OCI-LY1 (cell line): ENCODE measurements around the gene CSAG1.
"Not testable (repeated sequence)": the region's sequence is repeated elsewhere in the genome, so short reads cannot be mapped to it uniquely, and the experiment has no call there.

Experiments used
- H2AFZ ChIP-seq: fragments of 200-600 bp; sonication (generic), shearing (Covaris generic); 2 replicates; pipeline ENCODE4 v1.6.0; 2014; ENCODE audit warnings: antibody characterized with exemption, mild to moderate bottlenecking, low read length
- H3F3A ChIP-seq: fragments of 200-600 bp; sonication (generic), shearing (Covaris generic); 2 replicates; pipeline ENCODE4 v1.6.0; 2014; ENCODE audit warnings: mild to moderate bottlenecking, antibody characterized with exemption, low read length, moderate library complexity; ENCODE audit not compliant: insufficient read depth
- H3K27ac ChIP-seq: fragments of 200-600 bp; sonication (generic); 2 replicates; pipeline ENCODE4 v1.5.1; 2014; ENCODE audit warnings: low read length, mixed run types, mild to moderate bottlenecking, low read depth; ENCODE audit not compliant: poor library complexity, severe bottlenecking
- H3K27me3 ChIP-seq: fragments of 200-600 bp; sonication (generic); 2 replicates; pipeline ENCODE4 v1.6.0; 2014; ENCODE audit warnings: antibody characterized with exemption, mild to moderate bottlenecking, low read length, moderate library complexity; ENCODE audit not compliant: insufficient read depth
- H3K36me3 ChIP-seq: fragments of 200-600 bp; sonication (generic); 2 replicates; pipeline ENCODE4 v1.6.1; 2014; ENCODE audit warnings: mild to moderate bottlenecking, antibody characterized with exemption, low read length, moderate library complexity, mixed read lengths; ENCODE audit not compliant: insufficient read depth
- H3K4me1 ChIP-seq: fragments of 200-600 bp; sonication (generic); 2 replicates; pipeline ENCODE4 v1.5.1; 2014; ENCODE audit warnings: mild to moderate bottlenecking, low read length, moderate library complexity; ENCODE audit not compliant: insufficient read depth, severe bottlenecking
- H3K4me2 ChIP-seq: fragments of 200-600 bp; sonication (generic), shearing (Covaris generic); 2 replicates; pipeline ENCODE4 v1.6.1; 2014; ENCODE audit warnings: low read length
- H3K4me3 ChIP-seq: fragments of 200-600 bp; sonication (generic); 2 replicates; pipeline ENCODE4 v1.5.1; 2014; ENCODE audit warnings: low read length, low read depth, mild to moderate bottlenecking, mixed read lengths; ENCODE audit not compliant: poor library complexity, severe bottlenecking
- H3K79me2 ChIP-seq: fragments of 200-600 bp; shearing (Covaris generic); 2 replicates; pipeline ENCODE4 v1.6.1; 2016; ENCODE audit warnings: mixed run types, low read length, mixed read lengths; ENCODE audit not compliant: insufficient read depth
- H3K9ac ChIP-seq: fragments of 200-600 bp; sonication (generic), shearing (Covaris generic); 2 replicates; pipeline ENCODE4 v1.6.1; 2014; ENCODE audit warnings: mild to moderate bottlenecking, low read length, mixed read lengths
- H3K9me2 ChIP-seq: fragments of 200-600 bp; sonication (generic), shearing (Covaris generic); 2 replicates; pipeline ENCODE4 v1.6.1; 2014; ENCODE audit warnings: low read depth, mild to moderate bottlenecking, low read length, mixed read lengths
- H3K9me3 ChIP-seq: fragments of 200-600 bp; shearing (Covaris generic); 2 replicates; pipeline ENCODE4 v1.6.1; 2014; ENCODE audit warnings: low read length, mixed read lengths
- H4K20me1 ChIP-seq: fragments of 200-600 bp; sonication (generic), shearing (Covaris generic); 2 replicates; pipeline ENCODE4 v1.6.0; 2016; ENCODE audit warnings: mild to moderate bottlenecking, low read length; ENCODE audit not compliant: insufficient read depth
- CTCF ChIP-seq: fragments of 200-600 bp; sonication (generic), shearing (Covaris generic); IDR thresholded peaks from 2 replicates; pipeline ENCODE4 v1.5.1; 2017; ENCODE audit warnings: mild to moderate bottlenecking, antibody characterized with exemption, low read length, moderate library complexity, mixed read lengths
- EZH2 ChIP-seq: fragments of 200-600 bp; sonication (generic), shearing (Covaris generic); IDR thresholded peaks from 2 replicates; pipeline ENCODE4 v1.8.0; 2017; ENCODE audit warnings: borderline replicate concordance, mixed run types, mild to moderate bottlenecking, antibody characterized with exemption, low read length, moderate library complexity, mixed read lengths

CSAG1 gene

GRCh38 chrX:152754871-152755270 is 21.4 kb upstream of the CSAG1 start:
- H3K4me3 ChIP-seq, H3K27ac ChIP-seq, H3K36me3 ChIP-seq, H2AFZ ChIP-seq, H3K9me3 ChIP-seq, H3K9me2 ChIP-seq, H3K9ac ChIP-seq, H3K4me2 ChIP-seq, H3F3A ChIP-seq, H4K20me1 ChIP-seq, H3K27me3 ChIP-seq, H3K4me1 ChIP-seq, H3K79me2 ChIP-seq: not testable (repeated sequence)

- H3K9ac ChIP-seq, H3K27ac ChIP-seq, H3K9me2 ChIP-seq, H2AFZ ChIP-seq, H3K9me3 ChIP-seq, H4K20me1 ChIP-seq, H3K79me2 ChIP-seq, H3K4me3 ChIP-seq, H3K4me2 ChIP-seq, H3K36me3 ChIP-seq, H3K27me3 ChIP-seq, H3F3A ChIP-seq, H3K4me1 ChIP-seq: not testable (repeated sequence)
These were observed 20.4 kb upstream of the CSAG1 start, which contains the start of gene MAGEA2 for GRCh38 chrX:152753686-152754650. TSS of gene MAGEA2 (minus strand) at chrX:152753842. CDS start at chrX:152751363, 2,479 bp downstream.

- H3F3A ChIP-seq = no peaks in the 10 kb centered on the region
- H3K36me3 ChIP-seq = no peaks in the 10 kb centered on the region
- no peak overlapping the region for H2AFZ ChIP-seq
- H3K9me3 ChIP-seq = no peaks in the 10 kb centered on the region
- H3K4me1 ChIP-seq = no peaks in the 10 kb centered on the region
- H3K4me3 ChIP-seq = no peak overlapping the region
- no peaks in the 10 kb centered on the region for H3K79me2 ChIP-seq
- H3K9ac ChIP-seq = no peak overlapping the region
- H3K27me3 ChIP-seq = no peaks in the 10 kb centered on the region
- no peak for TF ChIP-seq CTCF
- TF ChIP-seq EZH2 = no peak
- H3K27ac ChIP-seq = no peak overlapping the region
- no peaks in the 10 kb centered on the region for H4K20me1 ChIP-seq
- H3K9me2 ChIP-seq = no peaks in the 10 kb centered on the region
- H3K4me2 ChIP-seq = no peak overlapping the region
These were observed 5.0 kb upstream of the CSAG1 start for GRCh38 chrX:152738560-152738959.

- not testable (repeated sequence) for H3K4me3 ChIP-seq, H3K9me3 ChIP-seq, H4K20me1 ChIP-seq, H3K4me1 ChIP-seq, H3K36me3 ChIP-seq, H3K4me2 ChIP-seq, H3K27me3 ChIP-seq, H3K9ac ChIP-seq, H2AFZ ChIP-seq, H3K9me2 ChIP-seq, H3K79me2 ChIP-seq, H3K27ac ChIP-seq, H3F3A ChIP-seq
These were observed 3.0 kb upstream of the CSAG1 start for GRCh38 chrX:152736528-152736927.
